HepG2 (cell line): ENCODE measurements around the gene MTMR4. TPM values are rescaled to one million over a fixed set of nuclear protein-coding genes. Genes with fewer than 3 reads are reported as not detected.

ENCODE experiments used
- CREM ChIP-seq, 2 experiments: sonication (generic) in 1 of 2; formaldehyde crosslinking in 1 of 2; IDR thresholded peaks; 2 replicates each; pipeline versions ENCODE4 v1.4.0 to v1.6.1; 2016 to 2020; ENCODE audit warnings: antibody characterized with exemption in 1 of 2, mild to moderate bottlenecking in 1 of 2, missing genetic modification reagents in 1 of 2
- DNMT3B ChIP-seq: conservative IDR thresholded peaks from 2 replicates; pipeline ENCODE4 v1.6.1; 2016; ENCODE audit warnings: missing biosample characterization, control low read depth
- DZIP1 ChIP-seq: sonication (generic); formaldehyde crosslinking; IDR thresholded peaks from 2 replicates; pipeline ENCODE4 v1.5.0; 2020; ENCODE audit warnings: mild to moderate bottlenecking, missing genetic modification reagents
- ELF3 ChIP-seq: IDR thresholded peaks from 2 replicates; pipeline ENCODE4 v1.6.1; 2016; ENCODE audit warnings: missing genetic modification reagents, missing compliant biosample characterization
- HMGXB4 ChIP-seq, 2 experiments: sonication (generic) in 1 of 2; formaldehyde crosslinking in 1 of 2; IDR thresholded peaks; 2 replicates each; pipeline versions ENCODE4 v1.4.0 to v1.6.1; 2018 to 2020; ENCODE audit warnings: missing genetic modification reagents in 2 of 2, borderline replicate concordance in 1 of 2, low read depth in 1 of 2, mild to moderate bottlenecking in 1 of 2, missing biosample characterization in 1 of 2
- KDM6A ChIP-seq: IDR thresholded peaks from 2 replicates; pipeline ENCODE4 v1.6.1; 2016; ENCODE audit warnings: low read depth
- KLF16 ChIP-seq, 2 experiments: sonication (generic) in 1 of 2; formaldehyde crosslinking in 1 of 2; IDR thresholded peaks; 2 replicates each; pipeline versions ENCODE4 v1.6.1 to v1.8.0; 2016 to 2023; ENCODE audit warnings: missing genetic modification reagents in 2 of 2, missing compliant biosample characterization in 1 of 2
- PAF1 ChIP-seq: IDR thresholded peaks from 2 replicates; pipeline ENCODE4 v1.6.1; 2016; ENCODE audit warnings: missing genetic modification reagents, missing compliant biosample characterization
- SALL1 ChIP-seq: sonication (generic); formaldehyde crosslinking; IDR thresholded peaks from 2 replicates; pipeline ENCODE4 v1.8.0; 2022; ENCODE audit warnings: mild to moderate bottlenecking, missing genetic modification reagents
- SALL2 ChIP-seq: sonication (generic); formaldehyde crosslinking; IDR thresholded peaks from 2 replicates; pipeline ENCODE4 v1.8.1; 2023; ENCODE audit warnings: mild to moderate bottlenecking, missing genetic modification reagents, inconsistent platforms
- SKI ChIP-seq: fragments of 450-650 bp; IDR thresholded peaks from one replicate; pipeline ENCODE4 v1.6.1; 2018; ENCODE audit warnings: mild to moderate bottlenecking; ENCODE audit not compliant: partially characterized antibody
- SMC3 ChIP-seq: IDR thresholded peaks from 2 replicates; pipeline ENCODE4 v1.6.1; 2011; ENCODE audit warnings: low read length, improper control_type of control experiment
- XRCC5 ChIP-seq: fragments of 200-400 bp; formaldehyde crosslinking; optimal IDR thresholded peaks from 2 replicates; pipeline ENCODE3; 2017; ENCODE audit warnings: mild to moderate bottlenecking, low read length
- ZBTB26 ChIP-seq: IDR thresholded peaks from 2 replicates; pipeline ENCODE4 v1.6.1; 2016; ENCODE audit warnings: missing compliant biosample characterization, missing genetic modification reagents, borderline replicate concordance
- ZNF343 ChIP-seq: sonication (generic); formaldehyde crosslinking; IDR thresholded peaks from 2 replicates; pipeline ENCODE4 v1.4.0; 2020; ENCODE audit warnings: mild to moderate bottlenecking, missing genetic modification reagents
- polyA plus RNA-seq, 8 experiments: library from polyadenylated mRNA; depleted of rRNA in 3 of 8; stranded (reverse) in 7 of 8; unstranded in 1 of 8; fragments of >200 nt; fragmentation: Illumina TruSeq in 4 of 8; extraction: Trizol in 4 of 8; gene quantifications; 2 replicates each; pipeline versions ENCODE4 v1.2.1 to v1.2.3, GENCODE V29; 2011 to 2016; ENCODE audit warnings: low read depth in 4 of 8, missing spikeins in 1 of 8, mixed read lengths in 1 of 8; ENCODE audit not compliant: insufficient read depth in 1 of 8
- total RNA-seq, 5 experiments: library from RNA; depleted of rRNA; stranded (reverse); fragments of >200 nt; fragmentation: Illumina TruSeq; extraction: Trizol; gene quantifications; 2 replicates each; pipeline ENCODE4 v1.2.3, GENCODE V29; 2016; ENCODE audit warnings: low read depth in 1 of 5
- TF ChIP-seq, protein P1 (sequence below): sonication (generic); formaldehyde crosslinking; IDR thresholded peaks from 2 replicates; pipeline ENCODE4 v1.5.1; 2020; ENCODE audit warnings: missing genetic modification reagents, mild to moderate bottlenecking, borderline replicate concordance
- TF ChIP-seq, protein P2 (sequence below): IDR thresholded peaks from 2 replicates; pipeline ENCODE4 v1.6.1; 2016; ENCODE audit warnings: missing genetic modification reagents, missing compliant biosample characterization
- TF ChIP-seq, protein P3 (sequence below): sonication (generic); formaldehyde crosslinking; IDR thresholded peaks from 2 replicates; pipeline ENCODE4 v1.4.0; 2020; ENCODE audit warnings: mild to moderate bottlenecking, missing genetic modification reagents

Gene MTMR4
- total and polyA plus RNA-seq, 2 of the 13 experiments (the other 11 are each of a cell fraction or from before 2014, with no cell fraction given), result 62.5 to 65.1 TPM

DNA sequence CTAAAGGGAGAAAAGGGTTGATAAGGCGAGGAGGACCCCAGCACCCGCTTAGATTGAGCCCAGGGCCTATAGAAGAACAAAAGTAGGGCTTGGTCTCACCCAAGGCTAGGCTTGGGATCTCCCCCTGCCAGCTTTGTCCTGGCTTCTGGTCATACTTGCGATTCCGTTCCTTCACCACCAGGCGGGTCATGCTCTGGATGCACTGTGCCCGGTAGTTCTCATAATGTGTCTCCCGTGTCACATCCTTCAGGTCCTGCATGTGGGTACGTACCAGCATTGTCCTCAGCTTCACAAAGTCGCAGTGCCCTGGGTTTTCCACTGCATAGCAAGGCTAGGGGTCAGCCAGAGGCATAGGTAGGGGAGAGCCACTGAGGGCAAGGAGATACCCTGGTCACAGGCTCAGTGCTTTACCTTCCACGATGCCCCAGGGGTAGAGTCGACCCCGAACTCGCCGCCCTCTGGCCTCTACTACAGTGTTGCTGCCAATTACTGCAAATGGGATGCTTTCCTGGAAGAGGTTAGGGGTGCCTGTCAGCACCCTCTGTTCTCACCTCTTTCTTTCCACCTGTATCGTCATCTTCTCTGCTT is 6.5 kb upstream of the MTMR4 start (continued):
- TF ChIP-seq, protein P1, sequence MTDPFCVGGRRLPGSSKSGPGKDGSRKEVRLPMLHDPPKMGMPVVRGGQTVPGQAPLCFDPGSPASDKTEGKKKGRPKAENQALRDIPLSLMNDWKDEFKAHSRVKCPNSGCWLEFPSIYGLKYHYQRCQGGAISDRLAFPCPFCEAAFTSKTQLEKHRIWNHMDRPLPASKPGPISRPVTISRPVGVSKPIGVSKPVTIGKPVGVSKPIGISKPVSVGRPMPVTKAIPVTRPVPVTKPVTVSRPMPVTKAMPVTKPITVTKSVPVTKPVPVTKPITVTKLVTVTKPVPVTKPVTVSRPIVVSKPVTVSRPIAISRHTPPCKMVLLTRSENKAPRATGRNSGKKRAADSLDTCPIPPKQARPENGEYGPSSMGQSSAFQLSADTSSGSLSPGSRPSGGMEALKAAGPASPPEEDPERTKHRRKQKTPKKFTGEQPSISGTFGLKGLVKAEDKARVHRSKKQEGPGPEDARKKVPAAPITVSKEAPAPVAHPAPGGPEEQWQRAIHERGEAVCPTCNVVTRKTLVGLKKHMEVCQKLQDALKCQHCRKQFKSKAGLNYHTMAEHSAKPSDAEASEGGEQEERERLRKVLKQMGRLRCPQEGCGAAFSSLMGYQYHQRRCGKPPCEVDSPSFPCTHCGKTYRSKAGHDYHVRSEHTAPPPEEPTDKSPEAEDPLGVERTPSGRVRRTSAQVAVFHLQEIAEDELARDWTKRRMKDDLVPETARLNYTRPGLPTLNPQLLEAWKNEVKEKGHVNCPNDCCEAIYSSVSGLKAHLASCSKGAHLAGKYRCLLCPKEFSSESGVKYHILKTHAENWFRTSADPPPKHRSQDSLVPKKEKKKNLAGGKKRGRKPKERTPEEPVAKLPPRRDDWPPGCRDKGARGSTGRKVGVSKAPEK (CRISPR knock-in tag), result no peak
- TF ChIP-seq DNMT3B (CRISPR knock-in tag), result no peak
- TF ChIP-seq, protein P2, sequence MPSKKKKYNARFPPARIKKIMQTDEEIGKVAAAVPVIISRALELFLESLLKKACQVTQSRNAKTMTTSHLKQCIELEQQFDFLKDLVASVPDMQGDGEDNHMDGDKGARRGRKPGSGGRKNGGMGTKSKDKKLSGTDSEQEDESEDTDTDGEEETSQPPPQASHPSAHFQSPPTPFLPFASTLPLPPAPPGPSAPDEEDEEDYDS, result no peak
- no peak for TF ChIP-seq KDM6A (CRISPR knock-in tag)
- 0 out of 2 replicates have a peak, but pooled peaks have one; percentile 32 for TF ChIP-seq CREM (IDR thresholded peaks at IDR 0.05)
- no peak for TF ChIP-seq CREM (CRISPR knock-in tag; IDR thresholded peaks at IDR 0.05)
- TF ChIP-seq SMC3, result peak; percentile 70
- TF ChIP-seq ZBTB26 (CRISPR knock-in tag), result peak; percentile 51; the same call in 1 of the 2 replicates
- TF ChIP-seq PAF1 (CRISPR knock-in tag), result no peak
- peak; percentile 71 for TF ChIP-seq XRCC5
- peak in 1 of 2 experiments; percentile 15; a peak in 1 of 4 replicates for TF ChIP-seq KLF16 (CRISPR knock-in tag; IDR thresholded peaks at IDR 0.05)
- TF ChIP-seq SALL2, result no peak
- 0 out of 2 replicates have a peak, but pooled peaks have one; percentile 12 for TF ChIP-seq ELF3 (CRISPR knock-in tag)
- TF ChIP-seq SKI, result no peak
- peak; percentile 35; the same call in 1 of the 2 replicates for TF ChIP-seq SALL1 (CRISPR knock-in tag)
- TF ChIP-seq ZNF343 (CRISPR knock-in tag), result no peak
- TF ChIP-seq, protein P3, sequence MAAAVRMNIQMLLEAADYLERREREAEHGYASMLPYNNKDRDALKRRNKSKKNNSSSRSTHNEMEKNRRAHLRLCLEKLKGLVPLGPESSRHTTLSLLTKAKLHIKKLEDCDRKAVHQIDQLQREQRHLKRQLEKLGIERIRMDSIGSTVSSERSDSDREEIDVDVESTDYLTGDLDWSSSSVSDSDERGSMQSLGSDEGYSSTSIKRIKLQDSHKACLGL (CRISPR knock-in tag), result no peak
- no peak for TF ChIP-seq DZIP1 (CRISPR knock-in tag)
- peak; percentile 24 to 54; a peak in 2 of 4 replicates for TF ChIP-seq HMGXB4 (CRISPR knock-in tag; IDR thresholded peaks at IDR 0.05; ENCODE audit: borderline replicate concordance in 1 of 2, low read depth in 1 of 2)
